GM19438 (cell line): ENCODE results near the gene LANCL3.
A peak's percentile ranks its signal among the peaks of the same experiment; 100 is the strongest.
"Not testable (repeated sequence)": the region's sequence is repeated elsewhere in the genome, so short reads cannot be mapped to it uniquely, and the experiment has no call there.

Source experiments
- ATAC-seq: cut with Tn5 transposase; IDR thresholded peaks from one replicate; pipeline ENCODE4 v1.9.1; 2021; ENCODE audit warnings: low read depth; ENCODE audit not compliant: unreplicated experiment

The LANCL3 gene

GRCh38 chrX:37609727-37610126 is 38.3 kb downstream of the LANCL3 start:
- no peak for ATAC-seq

- ATAC-seq = no peak
Observed at GRCh38 chrX:37613933-37614332, 42.5 kb downstream of the LANCL3 start.

- no peak for ATAC-seq
Observed at GRCh38 chrX:37627602-37628001, 56.1 kb downstream of the LANCL3 start.

DNA sequence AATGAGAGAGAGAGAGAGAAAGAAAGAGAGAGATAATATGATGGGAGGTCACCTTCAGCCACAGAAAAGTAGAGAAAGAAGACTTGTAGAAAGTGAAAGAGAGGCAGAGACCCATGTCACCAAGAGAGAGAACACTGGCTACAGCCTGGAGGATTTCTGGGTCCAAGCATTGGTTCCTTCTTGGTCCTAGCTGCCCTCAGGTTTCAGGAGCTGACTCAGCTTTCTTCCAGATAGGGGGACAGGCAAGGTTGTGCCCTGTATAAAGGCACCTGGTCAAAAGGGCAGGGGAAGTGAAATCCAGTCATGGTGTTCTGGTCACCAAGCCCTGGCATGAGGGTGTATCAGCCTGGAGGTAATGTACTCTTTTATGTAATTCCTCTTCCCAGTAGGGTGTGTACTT is 66.6 kb downstream of the LANCL3 start:
- no peak for ATAC-seq

- no peak for ATAC-seq
Observed at GRCh38 chrX:37640142-37640541, 68.7 kb downstream of the LANCL3 start.

- ATAC-seq = no peak
Observed at GRCh38 chrX:37641859-37642258, 70.4 kb downstream of the LANCL3 start.

- no peak for ATAC-seq
Observed at GRCh38 chrX:37644381-37645305, 73.2 kb downstream of the LANCL3 start.

DNA sequence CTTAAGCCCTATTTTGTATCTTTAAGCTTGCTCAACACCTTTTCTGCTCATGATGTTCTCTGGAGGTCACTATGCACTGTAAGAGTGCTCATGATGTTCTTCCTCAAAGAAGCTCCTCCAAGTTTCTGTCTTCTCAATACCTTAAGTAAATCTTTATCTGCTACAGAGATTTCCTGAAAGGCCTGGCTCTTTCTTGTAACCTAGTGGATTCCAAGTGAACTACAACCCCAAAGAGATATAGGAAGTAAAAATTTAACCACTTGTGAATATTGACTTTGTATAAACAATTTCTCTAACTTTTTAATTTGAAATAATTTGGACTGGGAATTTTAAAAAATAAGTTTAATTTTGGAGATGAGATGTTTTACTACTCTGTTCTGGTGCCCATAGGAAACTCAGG is 74.8 kb downstream of the LANCL3 start:
- ATAC-seq = no peak

DNA sequence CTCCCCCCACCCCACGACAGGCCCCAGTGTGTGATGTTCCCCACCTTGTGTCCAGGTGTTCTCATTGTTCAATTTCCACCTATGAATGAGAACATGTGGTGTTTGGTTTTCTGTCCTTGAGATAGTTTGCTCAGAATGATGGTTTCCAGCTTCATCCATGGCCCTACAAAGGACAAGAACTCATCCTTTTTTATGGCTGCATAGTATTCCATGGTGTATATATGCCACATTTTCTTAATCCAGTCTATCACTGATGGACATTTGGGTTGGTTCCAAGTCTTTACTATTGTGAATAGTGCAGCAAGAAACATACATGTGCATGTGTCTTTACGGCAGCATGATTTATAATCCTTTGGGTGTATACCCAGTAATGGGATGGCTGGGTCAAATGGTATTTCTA is 79.4 kb downstream of the LANCL3 start:
- not testable (repeated sequence) for ATAC-seq

DNA sequence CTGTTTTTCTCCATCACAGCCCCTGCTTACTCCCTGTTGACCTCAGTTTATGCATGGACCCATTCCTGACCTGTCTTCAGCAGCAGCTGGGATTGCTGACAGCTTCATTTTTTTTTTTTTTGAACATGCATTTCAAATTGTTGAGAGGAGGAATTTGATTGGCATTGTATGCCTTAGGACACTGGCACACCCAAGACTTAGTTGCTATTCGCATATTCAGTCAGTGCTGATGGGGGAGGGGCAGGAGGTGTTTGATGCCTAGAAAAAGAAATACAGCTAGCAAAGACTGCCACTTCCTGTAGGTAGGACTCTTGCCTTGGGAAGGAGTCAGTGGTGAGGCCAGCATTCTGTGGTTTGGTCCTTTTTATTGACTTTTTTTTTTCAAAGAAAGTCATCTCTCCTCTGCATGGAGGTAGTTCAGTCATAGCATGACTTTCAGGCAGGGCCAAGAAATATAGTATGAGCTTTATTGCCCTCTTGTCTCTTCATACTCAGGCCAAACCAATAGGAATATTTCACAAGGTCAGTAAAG is 80.5 kb downstream of the LANCL3 start:
- no peak for ATAC-seq

GRCh38 chrX:37652589-37653231 is 81.2 kb downstream of the LANCL3 start:
- no peak for ATAC-seq

DNA sequence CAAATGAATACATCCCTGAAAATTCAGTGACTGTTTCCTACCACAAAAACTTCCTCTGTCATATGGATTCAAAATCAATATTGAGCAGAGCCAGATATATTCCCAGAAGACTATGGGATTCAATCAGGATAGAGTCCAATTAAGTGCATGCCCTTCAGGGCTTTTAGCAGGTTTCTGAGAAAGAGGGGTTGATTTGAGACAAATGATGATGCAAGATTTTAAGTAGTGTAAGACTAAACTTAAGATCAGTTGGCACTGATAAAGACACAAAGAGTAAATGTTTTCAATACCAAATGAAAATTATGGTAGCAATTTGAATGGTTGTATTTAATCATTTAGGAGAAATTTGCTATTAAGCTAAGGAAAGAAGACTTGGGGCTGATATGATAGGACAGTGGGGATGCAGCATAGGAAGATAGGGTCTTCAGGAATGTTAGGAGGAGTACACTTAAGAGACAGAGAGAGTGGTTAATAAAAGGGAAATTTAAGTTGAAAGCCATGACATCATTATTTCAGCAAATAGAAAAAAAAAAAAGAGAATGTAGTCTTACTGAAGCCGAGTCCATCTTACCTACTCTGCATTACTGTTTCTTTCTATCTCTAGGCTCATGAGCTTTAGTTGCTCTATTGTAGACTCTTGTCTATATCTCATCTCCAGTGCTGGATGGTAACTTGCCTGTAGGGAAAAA is 82.1 kb downstream of the LANCL3 start:
- no peak for ATAC-seq

GRCh38 chrX:37658343-37659030 is 87.0 kb downstream of the LANCL3 start:
- no peak for ATAC-seq

DNA sequence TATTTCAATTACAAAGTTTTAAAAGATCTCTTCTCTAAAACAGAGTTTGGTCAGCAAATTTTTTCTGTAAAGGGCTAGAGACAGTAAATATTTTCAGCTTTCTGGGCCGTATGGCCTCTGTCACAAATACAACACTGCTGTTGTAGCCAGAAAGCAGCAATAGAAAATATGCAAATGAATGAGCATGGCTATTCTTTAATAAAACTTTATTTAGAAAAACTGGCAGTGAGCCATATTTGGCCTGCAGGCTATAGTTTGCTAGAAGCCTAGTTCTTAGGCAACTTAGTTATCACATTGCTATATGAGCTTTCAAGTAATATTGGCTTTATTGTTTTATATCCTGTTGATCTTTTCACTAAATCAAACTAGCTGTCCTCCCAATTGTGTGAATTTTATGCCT is 87.6 kb downstream of the LANCL3 start:
- no peak for ATAC-seq

GRCh38 chrX:37662181-37662580 is 90.7 kb downstream of the LANCL3 start:
- no peak for ATAC-seq

- no peak for ATAC-seq
Observed at GRCh38 chrX:37666516-37666915, 95.1 kb downstream of the LANCL3 start.

GRCh38 chrX:37667141-37667540 is 95.7 kb downstream of the LANCL3 start:
- ATAC-seq = no peak

- no peak for ATAC-seq
Observed at GRCh38 chrX:37672563-37672962, 101.1 kb downstream of the LANCL3 start.

DNA sequence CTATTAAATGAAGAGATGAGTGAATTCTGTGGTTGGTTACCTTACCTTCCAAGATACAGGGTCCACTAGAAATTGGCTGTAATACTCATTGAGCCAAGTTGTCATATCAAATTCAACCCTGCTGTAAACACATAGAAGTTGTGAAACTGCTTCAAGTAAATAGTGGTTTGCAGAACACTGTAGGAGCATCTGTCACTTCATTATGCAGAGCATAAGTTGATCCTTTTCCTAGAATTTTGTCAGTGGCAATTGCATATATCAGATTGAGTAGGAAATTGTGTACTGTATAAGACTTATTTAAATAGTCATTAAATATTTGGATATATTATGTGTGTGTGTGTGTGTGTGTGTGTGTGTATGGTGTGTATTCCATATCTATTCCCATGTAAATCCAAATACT is 105.3 kb downstream of the LANCL3 start:
- ATAC-seq = no peak

- no peak for ATAC-seq
Observed at GRCh38 chrX:37677243-37677642, 105.8 kb downstream of the LANCL3 start.

GRCh38 chrX:37677765-37678164 is 106.3 kb downstream of the LANCL3 start:
- ATAC-seq = peak; percentile 91
